Stimulated activated CD4-positive, alpha-beta T cell treated with anti-CD3 and anti-CD28 coated beads, TNF-alpha, amount 100 ng/mL, for 1 hour (primary cell): Measurements from ENCODE around the gene TIGD4.

ENCODE experiments used
- DNase-seq, 3 donors: peaks; one replicate each; pipeline ENCODE4 v3.0.0-alpha.2; 2020; ENCODE audit warnings: low read depth in 3 of 3, low spot score in 1 of 3

TIGD4 gene

DNA sequence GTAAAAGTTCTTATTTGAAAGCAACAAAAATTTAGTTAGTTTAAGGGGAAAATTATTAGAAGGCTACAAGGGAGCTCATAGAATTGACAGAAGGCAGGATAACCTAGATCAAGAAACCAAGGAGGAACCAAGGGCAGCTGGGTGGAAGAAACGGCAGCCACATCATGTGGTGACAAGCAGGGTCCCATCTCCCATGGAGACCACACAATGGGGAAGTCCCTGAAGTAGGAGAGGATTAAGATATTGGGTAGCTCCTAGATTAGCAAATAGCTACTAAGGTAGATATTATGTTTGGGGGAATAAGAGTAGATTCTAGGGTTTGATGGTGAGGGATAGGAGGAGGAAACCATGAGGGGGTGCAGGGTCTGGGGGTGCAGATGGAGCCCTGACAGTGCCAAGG lies 51.7 kb downstream of the TIGD4 start:
- no peak for DNase-seq

DNA sequence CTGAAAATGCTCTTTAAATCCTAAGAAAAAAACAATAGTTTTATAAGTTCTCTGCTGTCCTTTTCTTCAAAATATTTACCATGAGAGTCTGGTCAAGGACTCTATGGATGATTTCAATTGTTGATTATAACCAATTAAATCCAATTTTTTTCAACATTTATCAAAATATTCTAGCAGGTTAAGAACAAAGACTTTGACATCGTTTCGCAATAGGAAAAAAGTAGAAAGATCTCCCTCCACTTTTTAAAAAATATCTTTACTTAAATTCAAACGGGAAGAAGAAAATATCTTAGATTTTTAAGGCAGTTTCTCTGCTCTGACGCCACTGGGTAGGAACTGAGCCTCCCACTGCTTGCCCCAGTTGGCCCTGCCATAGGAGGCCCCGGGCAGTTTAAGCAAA lies 55.0 kb downstream of the TIGD4 start:
- no peak for DNase-seq

DNA sequence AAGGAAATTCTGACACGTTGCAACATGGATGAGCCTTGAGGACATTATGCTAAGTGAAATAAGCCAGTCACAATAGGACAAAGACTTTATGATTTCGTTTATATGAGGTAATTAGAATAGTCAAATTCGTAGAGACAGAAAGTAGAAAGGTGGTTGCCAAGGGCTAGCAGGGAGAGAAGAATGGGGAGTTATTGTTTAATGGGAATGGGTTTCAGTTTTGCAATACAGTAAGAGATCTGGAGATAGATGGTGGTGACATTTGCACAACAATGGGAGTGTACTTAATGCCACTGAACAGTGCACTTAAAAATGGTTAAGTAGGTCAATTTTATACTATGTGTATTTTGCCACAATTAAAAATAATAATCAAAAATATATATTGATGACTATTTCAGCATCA lies 56.3 kb downstream of the TIGD4 start:
- DNase-seq, result no peak

DNA sequence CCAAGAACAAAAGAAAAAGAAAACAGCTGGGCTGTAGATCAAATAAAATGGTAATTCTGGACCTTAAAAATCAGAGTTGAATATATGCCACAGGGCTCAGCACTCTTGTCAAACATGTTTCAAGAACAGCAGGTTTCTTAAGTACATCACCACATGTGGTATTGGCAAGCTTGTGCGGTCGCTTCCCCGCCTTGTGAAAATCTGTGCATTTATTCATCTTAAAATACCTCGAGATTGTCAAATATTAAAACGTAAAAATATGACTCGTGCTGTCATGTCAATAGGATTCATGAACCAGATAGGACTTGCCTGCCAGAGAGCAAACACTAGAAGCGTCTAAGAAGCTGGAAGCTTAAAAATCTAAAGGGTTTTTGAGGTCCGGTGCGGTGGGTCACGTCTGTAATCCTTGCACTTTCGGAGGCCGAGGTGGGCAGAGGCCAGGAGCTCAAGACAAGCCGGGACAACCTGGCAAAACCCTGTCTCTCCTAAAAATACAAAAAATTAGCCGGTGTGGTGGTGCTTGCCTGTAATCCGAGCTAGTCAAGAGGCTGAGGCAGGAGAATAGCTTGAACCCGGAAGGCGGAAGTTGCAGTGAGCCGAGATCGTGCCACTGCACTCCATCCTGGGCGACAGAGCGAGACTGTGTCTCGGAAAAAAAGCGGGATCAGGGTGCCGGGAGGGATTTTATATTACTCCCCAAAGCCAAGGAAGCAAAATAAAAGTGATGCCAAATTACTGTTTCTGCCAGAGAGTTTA lies 59.6 kb downstream of the TIGD4 start:
- no peak for DNase-seq
